H1 (cell line): ENCODE measurements around the gene DNAH1. TPM values are rescaled to one million over a fixed set of nuclear protein-coding genes. Genes with fewer than 3 reads are reported as not detected.

Experiments used
- BRCA1 ChIP-seq: IDR thresholded peaks from 2 replicates; pipeline ENCODE4 v1.6.1; 2012; ENCODE audit warnings: low read depth, low read length, improper control_type of control experiment
- CBX8 ChIP-seq: fragments of 300-800, 300-1000 bp; sonication (generic); IDR thresholded peaks from 2 replicates; pipeline ENCODE4 v1.7.1; 2016; ENCODE audit warnings: low read depth, low read length, borderline replicate concordance
- EGR1 ChIP-seq: IDR thresholded peaks from 2 replicates; pipeline ENCODE4 v1.6.1; 2011; ENCODE audit warnings: low read depth, low read length, borderline replicate concordance
- HDAC2 ChIP-seq, 2 experiments: fragments of 300-600 bp in 1 of 2; sonication (generic) in 1 of 2; IDR thresholded peaks; 2 replicates each; pipeline ENCODE4 v1.6.1; 2011 to 2012; ENCODE audit warnings: low read depth in 2 of 2, low read length in 2 of 2, mild to moderate bottlenecking in 2 of 2, moderate library complexity in 2 of 2, borderline replicate concordance in 1 of 2, inconsistent platforms in 1 of 2
- JUND ChIP-seq: IDR thresholded peaks from 2 replicates; pipeline ENCODE4 v1.6.1; 2011; ENCODE audit warnings: mild to moderate bottlenecking, improper control_type of control experiment, low read length
- KDM1A ChIP-seq: fragments of 200-600, 300-600 bp; sonication (generic); IDR thresholded peaks from 2 replicates; pipeline ENCODE4 v1.7.1; 2016; ENCODE audit warnings: mild to moderate bottlenecking, low read length, borderline replicate concordance
- NRF1 ChIP-seq: IDR thresholded peaks from 2 replicates; pipeline ENCODE4 v1.6.1; 2011; ENCODE audit warnings: mild to moderate bottlenecking, low read depth, low read length, improper control_type of control experiment
- POU5F1 ChIP-seq: IDR thresholded peaks from 2 replicates; pipeline ENCODE4 v1.6.1; 2011; ENCODE audit warnings: low read depth, mild to moderate bottlenecking, low read length, moderate library complexity
- RBBP5 ChIP-seq: IDR thresholded peaks from 2 replicates; pipeline ENCODE4 v1.7.1; 2012; ENCODE audit warnings: low read depth, mild to moderate bottlenecking, inconsistent platforms, low read length, moderate library complexity, borderline replicate concordance
- polyA plus RNA-seq, 7 experiments: library from polyadenylated mRNA; depleted of rRNA in 3 of 7; stranded (reverse) in 5 of 7; unstranded in 2 of 7; fragments of >200 nt in 5 of 7; fragments of 200-250 nt in 2 of 7; gene quantifications; 1 replicate in 5 of 7; 2 replicates in 1 of 7; 4 replicates in 1 of 7; pipeline versions ENCODE4 v1.2.1 to v1.2.3, GENCODE V29; 2011 to 2013; ENCODE audit warnings: missing spikeins in 2 of 7, mixed read lengths in 2 of 7
- total RNA-seq: library from RNA; stranded (reverse); fragmentation: NEBNext Ultra II Directional; extraction: Animal tissue kit (Norgen Biotek cat#: 25700); gene quantifications from 2 replicates; pipeline ENCODE4 v1.2.1, GENCODE V29; 2021
- TF ChIP-seq, protein P1 (sequence below): fragments of 300-600 bp; sonication (generic); IDR thresholded peaks from 2 replicates; pipeline ENCODE4 v1.7.1; 2012; ENCODE audit warnings: low read length, moderate library complexity, mild to moderate bottlenecking, inconsistent platforms; ENCODE audit not compliant: insufficient replicate concordance
- TF ChIP-seq, protein P2 (sequence below): IDR thresholded peaks from 2 replicates; pipeline ENCODE4 v1.6.1; 2011; ENCODE audit warnings: low read length, improper control_type of control experiment

Gene DNAH1
- total and polyA plus RNA-seq, 2 of the 8 experiments (the other 6 are each of a cell fraction or from before 2014, with no cell fraction given), result 1.0 to 1.5 TPM

DNA sequence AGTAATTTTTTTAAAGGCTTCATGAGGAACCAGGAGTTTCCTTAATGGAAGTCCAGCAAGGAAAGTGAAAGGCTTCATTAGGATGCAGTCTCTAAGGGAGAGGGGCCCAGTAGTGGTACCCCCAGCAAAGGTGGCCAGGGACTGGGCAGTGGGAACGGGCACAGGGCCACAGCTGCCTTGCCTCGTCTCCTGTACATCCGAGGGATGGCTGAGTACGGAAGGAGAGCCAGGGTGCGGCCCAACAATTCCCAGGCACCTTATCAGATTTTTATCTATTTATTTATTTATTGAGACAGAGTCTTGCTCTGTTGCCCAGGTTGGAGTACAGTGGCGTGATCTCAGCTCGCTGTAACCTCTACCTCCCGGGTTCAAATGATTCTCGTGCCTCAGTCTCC lies 114.3 kb downstream of the DNAH1 start (continued):
- TF ChIP-seq, protein P1, sequence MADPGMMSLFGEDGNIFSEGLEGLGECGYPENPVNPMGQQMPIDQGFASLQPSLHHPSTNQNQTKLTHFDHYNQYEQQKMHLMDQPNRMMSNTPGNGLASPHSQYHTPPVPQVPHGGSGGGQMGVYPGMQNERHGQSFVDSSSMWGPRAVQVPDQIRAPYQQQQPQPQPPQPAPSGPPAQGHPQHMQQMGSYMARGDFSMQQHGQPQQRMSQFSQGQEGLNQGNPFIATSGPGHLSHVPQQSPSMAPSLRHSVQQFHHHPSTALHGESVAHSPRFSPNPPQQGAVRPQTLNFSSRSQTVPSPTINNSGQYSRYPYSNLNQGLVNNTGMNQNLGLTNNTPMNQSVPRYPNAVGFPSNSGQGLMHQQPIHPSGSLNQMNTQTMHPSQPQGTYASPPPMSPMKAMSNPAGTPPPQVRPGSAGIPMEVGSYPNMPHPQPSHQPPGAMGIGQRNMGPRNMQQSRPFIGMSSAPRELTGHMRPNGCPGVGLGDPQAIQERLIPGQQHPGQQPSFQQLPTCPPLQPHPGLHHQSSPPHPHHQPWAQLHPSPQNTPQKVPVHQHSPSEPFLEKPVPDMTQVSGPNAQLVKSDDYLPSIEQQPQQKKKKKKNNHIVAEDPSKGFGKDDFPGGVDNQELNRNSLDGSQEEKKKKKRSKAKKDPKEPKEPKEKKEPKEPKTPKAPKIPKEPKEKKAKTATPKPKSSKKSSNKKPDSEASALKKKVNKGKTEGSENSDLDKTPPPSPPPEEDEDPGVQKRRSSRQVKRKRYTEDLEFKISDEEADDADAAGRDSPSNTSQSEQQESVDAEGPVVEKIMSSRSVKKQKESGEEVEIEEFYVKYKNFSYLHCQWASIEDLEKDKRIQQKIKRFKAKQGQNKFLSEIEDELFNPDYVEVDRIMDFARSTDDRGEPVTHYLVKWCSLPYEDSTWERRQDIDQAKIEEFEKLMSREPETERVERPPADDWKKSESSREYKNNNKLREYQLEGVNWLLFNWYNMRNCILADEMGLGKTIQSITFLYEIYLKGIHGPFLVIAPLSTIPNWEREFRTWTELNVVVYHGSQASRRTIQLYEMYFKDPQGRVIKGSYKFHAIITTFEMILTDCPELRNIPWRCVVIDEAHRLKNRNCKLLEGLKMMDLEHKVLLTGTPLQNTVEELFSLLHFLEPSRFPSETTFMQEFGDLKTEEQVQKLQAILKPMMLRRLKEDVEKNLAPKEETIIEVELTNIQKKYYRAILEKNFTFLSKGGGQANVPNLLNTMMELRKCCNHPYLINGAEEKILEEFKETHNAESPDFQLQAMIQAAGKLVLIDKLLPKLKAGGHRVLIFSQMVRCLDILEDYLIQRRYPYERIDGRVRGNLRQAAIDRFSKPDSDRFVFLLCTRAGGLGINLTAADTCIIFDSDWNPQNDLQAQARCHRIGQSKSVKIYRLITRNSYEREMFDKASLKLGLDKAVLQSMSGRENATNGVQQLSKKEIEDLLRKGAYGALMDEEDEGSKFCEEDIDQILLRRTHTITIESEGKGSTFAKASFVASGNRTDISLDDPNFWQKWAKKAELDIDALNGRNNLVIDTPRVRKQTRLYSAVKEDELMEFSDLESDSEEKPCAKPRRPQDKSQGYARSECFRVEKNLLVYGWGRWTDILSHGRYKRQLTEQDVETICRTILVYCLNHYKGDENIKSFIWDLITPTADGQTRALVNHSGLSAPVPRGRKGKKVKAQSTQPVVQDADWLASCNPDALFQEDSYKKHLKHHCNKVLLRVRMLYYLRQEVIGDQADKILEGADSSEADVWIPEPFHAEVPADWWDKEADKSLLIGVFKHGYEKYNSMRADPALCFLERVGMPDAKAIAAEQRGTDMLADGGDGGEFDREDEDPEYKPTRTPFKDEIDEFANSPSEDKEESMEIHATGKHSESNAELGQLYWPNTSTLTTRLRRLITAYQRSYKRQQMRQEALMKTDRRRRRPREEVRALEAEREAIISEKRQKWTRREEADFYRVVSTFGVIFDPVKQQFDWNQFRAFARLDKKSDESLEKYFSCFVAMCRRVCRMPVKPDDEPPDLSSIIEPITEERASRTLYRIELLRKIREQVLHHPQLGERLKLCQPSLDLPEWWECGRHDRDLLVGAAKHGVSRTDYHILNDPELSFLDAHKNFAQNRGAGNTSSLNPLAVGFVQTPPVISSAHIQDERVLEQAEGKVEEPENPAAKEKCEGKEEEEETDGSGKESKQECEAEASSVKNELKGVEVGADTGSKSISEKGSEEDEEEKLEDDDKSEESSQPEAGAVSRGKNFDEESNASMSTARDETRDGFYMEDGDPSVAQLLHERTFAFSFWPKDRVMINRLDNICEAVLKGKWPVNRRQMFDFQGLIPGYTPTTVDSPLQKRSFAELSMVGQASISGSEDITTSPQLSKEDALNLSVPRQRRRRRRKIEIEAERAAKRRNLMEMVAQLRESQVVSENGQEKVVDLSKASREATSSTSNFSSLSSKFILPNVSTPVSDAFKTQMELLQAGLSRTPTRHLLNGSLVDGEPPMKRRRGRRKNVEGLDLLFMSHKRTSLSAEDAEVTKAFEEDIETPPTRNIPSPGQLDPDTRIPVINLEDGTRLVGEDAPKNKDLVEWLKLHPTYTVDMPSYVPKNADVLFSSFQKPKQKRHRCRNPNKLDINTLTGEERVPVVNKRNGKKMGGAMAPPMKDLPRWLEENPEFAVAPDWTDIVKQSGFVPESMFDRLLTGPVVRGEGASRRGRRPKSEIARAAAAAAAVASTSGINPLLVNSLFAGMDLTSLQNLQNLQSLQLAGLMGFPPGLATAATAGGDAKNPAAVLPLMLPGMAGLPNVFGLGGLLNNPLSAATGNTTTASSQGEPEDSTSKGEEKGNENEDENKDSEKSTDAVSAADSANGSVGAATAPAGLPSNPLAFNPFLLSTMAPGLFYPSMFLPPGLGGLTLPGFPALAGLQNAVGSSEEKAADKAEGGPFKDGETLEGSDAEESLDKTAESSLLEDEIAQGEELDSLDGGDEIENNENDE, result no peak
- TF ChIP-seq CBX8, result no peak
- TF ChIP-seq EGR1, result no peak
- TF ChIP-seq HDAC2 (IDR thresholded peaks at IDR 0.05; ENCODE audit: borderline replicate concordance in 1 of 2, low read depth in 2 of 2, low read length in 2 of 2), result no peak
- TF ChIP-seq BRCA1, result no peak
- TF ChIP-seq POU5F1, result no peak
- TF ChIP-seq, protein P2, sequence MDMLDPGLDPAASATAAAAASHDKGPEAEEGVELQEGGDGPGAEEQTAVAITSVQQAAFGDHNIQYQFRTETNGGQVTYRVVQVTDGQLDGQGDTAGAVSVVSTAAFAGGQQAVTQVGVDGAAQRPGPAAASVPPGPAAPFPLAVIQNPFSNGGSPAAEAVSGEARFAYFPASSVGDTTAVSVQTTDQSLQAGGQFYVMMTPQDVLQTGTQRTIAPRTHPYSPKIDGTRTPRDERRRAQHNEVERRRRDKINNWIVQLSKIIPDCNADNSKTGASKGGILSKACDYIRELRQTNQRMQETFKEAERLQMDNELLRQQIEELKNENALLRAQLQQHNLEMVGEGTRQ, result no peak
- TF ChIP-seq KDM1A, result no peak
- TF ChIP-seq NRF1, result no peak
- no peak for TF ChIP-seq RBBP5
- TF ChIP-seq JUND, result no peak
